GM12864 (cell line): ENCODE results near the gene LIPN.
"Not testable (repeated sequence)": the region's sequence is repeated elsewhere in the genome, so short reads cannot be mapped to it uniquely, and the experiment has no call there.

Source experiments
- DNase-seq: peaks from one replicate; pipeline ENCODE4 v3.0.0-alpha.2; 2011; ENCODE audit warnings: low read depth
- H3K4me3 ChIP-seq: 2 replicates; pipeline ENCODE4 v1.5.1; 2011; ENCODE audit warnings: mild to moderate bottlenecking, low read depth, low read length, control low read depth
- CTCF ChIP-seq: IDR thresholded peaks from 2 replicates; pipeline ENCODE4 v1.5.1; 2011; ENCODE audit warnings: low read depth, mild to moderate bottlenecking, moderate library complexity, low read length, control low read depth, inconsistent platforms; ENCODE audit errors: missing control alignments

Gene LIPN

DNA sequence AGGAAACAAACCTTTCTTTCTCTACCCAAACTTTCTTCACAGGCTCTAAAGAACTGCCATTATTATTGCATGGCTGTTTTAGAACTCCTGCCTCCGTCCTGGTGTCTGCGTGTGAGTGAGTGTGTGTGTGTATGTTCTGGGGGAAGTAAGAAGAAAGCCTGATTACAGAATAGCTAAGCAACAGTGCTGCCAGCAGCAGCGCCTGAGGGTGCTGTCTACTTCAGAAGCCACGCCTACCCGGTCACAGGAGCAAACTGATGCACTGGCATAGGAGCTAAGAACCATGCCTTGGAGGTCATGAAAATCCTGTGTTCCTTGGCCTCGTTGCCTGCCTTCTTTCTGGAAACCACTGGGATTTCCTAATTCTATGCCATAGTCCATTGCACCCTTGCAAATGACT lies 28.5 kb upstream of the LIPN start:
- H3K4me3 ChIP-seq, result no peak overlapping the region
- DNase-seq, result no peak
- no peak for TF ChIP-seq CTCF

- DNase-seq, result no peak
- H3K4me3 ChIP-seq, result no peak overlapping the region
- TF ChIP-seq CTCF, result no peak
These were observed 26.6 kb upstream of the LIPN start for GRCh38 chr10:88733215-88733614.

DNA sequence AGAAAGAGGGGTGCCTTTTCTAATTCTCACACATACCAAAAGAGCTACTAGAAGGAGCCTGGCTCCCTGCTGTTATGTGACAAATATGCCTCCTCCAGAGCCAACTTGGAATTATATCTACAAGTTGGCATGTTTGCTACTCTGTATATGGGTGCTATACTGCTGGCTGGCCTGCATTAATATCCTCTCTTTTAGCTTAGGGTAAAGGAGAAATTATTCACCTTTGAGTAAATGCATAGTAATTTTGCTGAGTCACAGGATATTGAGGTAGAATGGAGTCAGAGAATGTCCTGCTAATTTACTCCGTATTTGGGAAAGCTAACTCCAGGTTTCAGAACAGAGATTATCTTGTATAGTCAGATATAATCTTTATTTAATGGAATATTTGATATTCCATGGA lies 24.2 kb upstream of the LIPN start:
- TF ChIP-seq CTCF, result no peak
- no peak overlapping the region for H3K4me3 ChIP-seq
- DNase-seq, result no peak

GRCh38 chr10:88741921-88742320 lies 17.9 kb upstream of the LIPN start:
- not testable (repeated sequence) for H3K4me3 ChIP-seq, DNase-seq

- no peak overlapping the region for H3K4me3 ChIP-seq
- no peak for TF ChIP-seq CTCF
- DNase-seq, result no peak
These were observed 17.4 kb upstream of the LIPN start for GRCh38 chr10:88742448-88742847.

- no peak for TF ChIP-seq CTCF
- DNase-seq, result no peak
These were observed 15.8 kb upstream of the LIPN start for GRCh38 chr10:88744002-88744401.

GRCh38 chr10:88745633-88746032 lies 14.2 kb upstream of the LIPN start:
- no peak for TF ChIP-seq CTCF
- H3K4me3 ChIP-seq, result no peak overlapping the region
- DNase-seq, result no peak

More at GRCh38 chr10:88744002-88744401, 15.8 kb upstream of the LIPN start:
- no peak overlapping the region for H3K4me3 ChIP-seq

- H3K4me3 ChIP-seq, result no peak overlapping the region
- TF ChIP-seq CTCF, result no peak
- DNase-seq, result no peak
These were observed 5.5 kb upstream of the LIPN start for GRCh38 chr10:88754287-88754686.
